CD4-positive, alpha-beta T cell treated with Interleukin-6 at 100 ng/mL for 8 hours (primary cell): ENCODE measurements around the gene PIMREG.

ENCODE experiments used
- DNase-seq: peaks from one replicate; pipeline ENCODE4 v3.0.0-alpha.2; 2020; ENCODE audit warnings: mixed read lengths, low spot score

PIMREG gene, protein sequence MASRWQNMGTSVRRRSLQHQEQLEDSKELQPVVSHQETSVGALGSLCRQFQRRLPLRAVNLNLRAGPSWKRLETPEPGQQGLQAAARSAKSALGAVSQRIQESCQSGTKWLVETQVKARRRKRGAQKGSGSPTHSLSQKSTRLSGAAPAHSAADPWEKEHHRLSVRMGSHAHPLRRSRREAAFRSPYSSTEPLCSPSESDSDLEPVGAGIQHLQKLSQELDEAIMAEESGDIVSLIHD

DNA sequence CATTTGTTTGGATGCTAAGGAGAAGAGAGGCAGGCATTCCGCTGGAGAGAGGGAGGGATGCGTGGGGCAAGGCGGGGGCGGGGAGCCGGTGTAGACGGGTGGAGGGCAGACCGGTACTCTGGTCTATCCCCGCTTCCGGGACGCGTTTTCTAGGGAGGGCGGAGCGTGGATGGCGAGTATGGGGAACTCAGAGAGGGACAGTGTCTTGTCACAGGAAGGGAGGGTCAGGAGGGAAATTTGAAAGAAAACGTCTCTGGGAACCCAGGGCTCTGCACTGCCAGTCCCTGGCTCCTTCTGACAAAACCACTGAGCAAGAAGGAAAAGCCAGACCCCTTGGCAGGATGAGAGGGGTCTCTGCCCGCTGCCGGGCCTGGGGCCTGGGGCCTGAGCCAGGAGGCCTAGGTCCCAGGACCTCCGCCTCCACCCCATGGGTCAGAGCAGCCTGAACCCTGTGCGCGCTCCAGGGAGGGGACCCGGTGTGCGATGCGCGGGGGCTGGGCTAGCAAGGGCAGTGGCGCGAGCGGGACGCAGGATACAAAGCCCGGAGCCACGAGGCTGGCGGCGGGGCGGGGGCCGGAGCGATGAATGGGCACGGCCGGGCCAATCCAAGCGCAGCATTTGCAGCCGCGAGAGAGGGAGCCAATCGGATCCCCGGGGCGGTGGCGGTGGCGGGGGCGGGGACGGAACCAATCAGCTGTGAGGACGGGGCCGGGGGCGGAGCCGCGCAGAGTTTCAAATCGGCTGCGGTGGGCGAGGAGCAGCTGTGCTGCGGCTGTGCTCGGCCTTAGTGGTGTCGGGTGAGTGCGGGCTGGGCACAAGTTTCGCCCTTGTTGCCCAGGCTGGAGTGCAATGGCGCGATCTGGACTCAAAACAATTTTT, at the start of gene PIMREG:
TSS of gene PIMREG (plus strand) at position 764 of the 879 bp plus-strand sequence. CDS start 656 bp downstream, outside the sequence.
- peak; percentile 88 for DNase-seq

DNA sequence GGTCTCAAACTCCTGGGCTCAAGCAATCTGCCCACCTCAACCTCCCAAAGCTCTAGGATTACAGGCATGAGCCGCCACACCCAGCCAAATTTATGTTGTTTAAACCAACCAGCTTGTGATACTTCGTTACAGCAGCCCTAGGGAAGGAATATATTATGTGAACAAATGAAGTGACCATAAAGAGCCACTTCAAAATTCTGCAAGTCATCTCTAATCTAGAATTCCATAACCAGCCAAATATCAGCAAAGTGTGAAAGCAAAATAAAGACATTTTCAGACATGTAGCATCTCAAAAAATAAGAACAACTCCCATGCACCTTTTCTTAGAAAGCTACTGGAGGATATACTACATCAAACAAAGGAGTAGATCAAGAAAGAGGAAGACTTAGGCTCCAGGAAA, 45.3 kb upstream of the PIMREG start:
- DNase-seq = no peak

DNA sequence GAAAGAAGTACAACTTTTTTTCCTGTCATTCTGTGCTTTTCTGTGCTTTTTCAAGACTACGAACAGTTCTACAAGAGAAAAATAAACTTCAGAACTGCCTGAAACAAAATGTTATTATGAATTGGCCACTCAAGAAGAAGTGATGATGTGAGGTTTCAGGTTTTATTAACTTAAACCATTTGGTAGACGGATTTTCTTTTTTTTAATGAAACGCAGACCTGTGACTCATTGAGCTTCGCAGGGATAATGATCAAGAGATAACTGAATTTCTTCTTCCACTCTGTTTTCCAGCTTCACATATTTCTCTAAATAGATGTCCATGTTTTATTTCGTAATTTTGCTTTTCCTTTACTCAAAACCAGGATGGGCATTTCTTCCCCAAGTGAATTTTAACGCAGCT, 42.0 kb upstream of the PIMREG start:
- no peak for DNase-seq

DNA sequence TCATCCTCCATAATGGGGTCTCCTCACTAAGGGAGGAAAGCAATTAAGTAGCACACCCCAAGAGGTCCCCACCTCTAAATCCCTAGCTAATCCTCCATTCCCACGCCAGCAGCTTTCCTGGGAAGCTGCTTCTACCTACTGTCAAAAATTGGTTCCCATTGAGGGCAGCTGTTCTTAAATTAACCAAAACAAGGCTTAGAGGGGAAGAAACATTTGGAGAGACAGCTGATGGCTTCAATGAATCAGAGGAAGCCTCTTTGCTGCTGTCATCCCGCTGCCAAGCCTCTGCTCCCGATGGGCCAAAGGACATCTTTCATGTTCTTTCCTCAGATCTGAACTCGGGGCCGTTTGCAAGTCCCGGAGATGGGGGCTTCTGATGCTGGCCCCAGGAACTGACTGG, 36.0 kb upstream of the PIMREG start:
- no peak for DNase-seq

DNA sequence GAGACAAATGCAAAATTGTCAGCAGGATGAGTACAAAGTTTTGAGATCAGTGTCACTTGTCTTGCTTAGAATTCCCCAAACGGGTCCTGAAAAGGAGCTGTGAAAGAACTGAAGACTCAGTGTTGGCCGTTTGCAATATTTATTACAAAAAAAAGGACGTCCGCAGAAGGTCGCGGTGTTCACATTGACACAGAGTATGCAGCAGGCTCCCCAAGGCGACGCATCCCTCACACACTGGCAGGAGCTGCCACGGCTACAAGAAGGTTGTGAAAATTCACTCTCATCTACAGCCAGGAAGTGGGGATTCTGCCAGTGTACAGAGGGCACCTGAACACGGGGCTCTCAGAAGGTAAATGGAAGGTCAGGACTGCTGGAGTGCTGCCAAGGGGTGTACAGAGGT, 35.5 kb upstream of the PIMREG start:
- DNase-seq = no peak

DNA sequence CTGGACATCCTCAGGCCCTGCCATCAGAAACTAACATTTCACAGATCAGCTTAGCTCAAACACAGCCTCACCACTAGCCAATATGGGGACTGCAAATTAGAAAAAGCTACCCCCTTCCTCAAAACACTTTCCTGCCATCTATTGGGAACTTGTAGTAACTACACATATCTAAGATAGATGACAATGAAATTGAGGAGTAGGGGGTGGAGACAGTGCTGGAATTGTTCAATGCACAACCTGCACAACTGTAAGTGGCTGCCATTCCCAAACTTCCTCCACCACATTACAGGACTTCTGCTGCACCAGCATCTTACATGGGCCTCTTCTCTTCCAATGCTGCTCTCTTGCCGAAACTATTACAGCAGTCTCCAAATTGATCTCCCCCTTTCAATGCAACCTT, 31.2 kb upstream of the PIMREG start:
- DNase-seq = no peak

DNA sequence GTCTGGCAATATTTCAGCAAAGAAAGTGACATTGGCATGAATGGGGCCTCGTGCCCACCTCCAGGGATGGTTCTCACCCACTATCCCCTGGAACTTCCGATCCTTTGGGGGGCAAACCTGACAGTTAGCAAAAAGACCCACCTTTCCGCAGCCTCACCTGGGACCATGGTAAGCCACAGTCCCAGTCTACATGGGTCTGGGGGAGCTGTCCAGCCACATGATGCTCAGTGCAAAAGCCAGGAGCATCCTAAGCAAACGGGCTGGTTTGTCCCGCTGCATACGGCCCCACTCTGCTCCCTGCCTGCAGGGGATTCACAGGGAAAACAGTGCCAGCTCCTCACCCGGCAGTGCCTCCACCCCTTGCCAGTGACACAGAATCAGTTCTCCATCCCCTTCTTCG, 28.6 kb upstream of the PIMREG start:
- DNase-seq = no peak

DNA sequence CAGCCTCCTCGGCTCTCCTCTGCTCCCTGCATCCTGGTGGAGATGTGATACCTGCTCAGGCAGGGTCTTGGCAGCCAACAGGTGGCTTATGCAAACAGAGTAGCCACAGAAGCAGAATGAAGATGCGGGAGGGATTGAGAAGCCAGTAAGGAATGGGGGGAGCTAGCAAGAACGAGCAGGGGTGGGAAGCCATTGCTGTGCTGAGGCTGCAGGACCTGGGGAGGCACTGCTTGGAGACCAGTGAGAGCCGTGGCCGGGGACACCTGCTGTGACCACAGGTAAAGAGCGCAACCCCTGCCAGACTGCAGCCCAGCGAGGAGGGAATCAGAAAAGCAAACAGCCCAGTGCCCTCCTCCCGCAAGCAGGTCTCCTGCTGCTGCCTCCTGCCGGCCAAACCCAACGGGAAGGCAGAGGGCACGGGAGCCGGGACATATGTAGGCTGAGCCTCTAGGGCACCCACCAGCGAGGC, 24.0 kb upstream of the PIMREG start:
- DNase-seq = no peak

DNA sequence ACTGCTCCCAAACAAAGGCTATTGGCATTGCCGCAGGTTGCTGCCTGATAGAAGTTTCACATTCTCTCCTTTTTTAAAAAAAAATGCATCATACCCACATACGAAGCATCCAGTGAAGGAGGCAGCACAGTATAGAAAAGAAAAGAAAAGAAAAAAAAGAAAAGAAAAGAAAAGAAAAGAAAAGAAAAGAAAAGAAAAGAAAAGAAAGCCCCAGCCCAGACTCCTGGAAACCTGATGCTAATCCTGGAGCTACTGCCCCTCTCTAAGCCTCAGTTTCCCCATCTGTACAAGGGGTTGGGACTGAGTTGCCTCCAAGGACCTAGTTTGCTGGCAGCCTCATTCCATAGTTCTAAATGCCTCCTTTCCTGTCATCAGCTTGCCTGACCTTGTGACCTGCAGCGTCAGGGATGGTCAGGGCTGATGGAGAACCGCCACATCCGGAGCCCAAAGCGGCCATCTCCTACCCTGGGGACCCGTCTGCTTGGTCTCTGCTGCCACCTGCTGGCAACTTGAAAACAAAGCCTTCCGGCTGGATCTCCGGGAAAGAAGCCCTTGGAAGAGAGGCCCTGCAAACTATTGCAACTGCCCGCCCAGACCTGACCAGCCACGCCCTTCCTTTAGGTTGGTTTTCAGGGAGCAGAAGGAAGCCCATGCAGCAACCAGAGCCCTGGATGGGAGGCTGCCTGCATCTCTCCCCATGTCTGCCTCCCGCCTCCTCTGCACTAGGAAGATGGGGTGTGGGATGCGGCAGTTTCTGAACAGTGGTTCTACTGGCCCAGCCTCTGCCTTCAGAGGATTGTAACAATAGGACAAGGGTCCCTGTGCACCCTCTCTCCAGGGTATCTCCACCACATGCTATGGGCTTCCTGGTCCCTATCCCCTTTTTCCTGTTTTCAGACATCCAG, 22.3 kb upstream of the PIMREG start:
- peak; percentile 64 for DNase-seq

DNA sequence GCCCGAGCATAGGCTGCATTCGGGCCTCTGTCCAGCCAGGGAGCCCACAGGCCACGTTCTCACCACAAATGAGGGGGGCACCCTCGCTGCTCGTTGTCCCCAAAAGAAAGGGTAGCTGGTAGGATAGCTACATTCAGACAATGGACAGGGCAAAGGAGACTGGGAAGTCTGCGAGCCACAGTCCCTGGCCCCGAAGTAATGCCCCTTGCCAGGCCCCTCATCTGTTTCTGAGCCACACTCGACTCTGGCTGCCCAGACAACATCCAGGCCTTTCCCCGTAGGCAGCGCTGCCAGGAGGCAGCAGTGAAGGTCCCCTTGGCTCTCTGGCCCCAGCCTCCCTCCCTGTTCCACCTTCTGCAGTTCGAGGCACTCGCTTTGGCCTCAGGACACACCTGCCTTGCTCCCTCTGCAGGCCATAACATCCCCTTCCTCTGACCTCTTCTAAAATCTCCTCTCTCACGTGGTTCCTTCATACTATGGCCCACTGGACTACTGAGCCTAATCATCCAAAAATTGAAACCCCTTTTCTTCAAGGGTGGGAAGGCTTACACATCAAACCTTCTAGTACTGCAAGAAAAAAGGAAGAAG, 21.5 kb upstream of the PIMREG start:
- DNase-seq = no peak

DNA sequence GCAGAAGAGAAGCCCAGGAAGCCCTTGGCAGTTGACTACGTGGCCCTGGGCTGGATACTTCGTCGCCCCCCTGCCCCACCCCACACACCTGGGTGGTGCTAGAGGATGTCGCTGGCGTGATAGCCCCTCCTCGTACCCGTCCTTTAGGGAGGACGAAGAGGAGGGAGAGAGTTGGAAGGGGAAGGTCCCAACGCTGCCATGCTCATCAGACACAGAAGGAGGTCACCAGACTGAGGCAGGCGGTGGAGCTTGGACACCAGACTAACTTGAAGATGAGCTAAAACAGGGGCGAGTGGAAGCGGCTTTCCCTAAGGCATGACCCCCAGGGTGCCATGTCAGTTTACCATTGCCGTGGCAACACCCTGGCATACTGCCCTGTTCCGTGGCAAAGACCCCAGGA, 20.3 kb upstream of the PIMREG start:
- DNase-seq = no peak

DNA sequence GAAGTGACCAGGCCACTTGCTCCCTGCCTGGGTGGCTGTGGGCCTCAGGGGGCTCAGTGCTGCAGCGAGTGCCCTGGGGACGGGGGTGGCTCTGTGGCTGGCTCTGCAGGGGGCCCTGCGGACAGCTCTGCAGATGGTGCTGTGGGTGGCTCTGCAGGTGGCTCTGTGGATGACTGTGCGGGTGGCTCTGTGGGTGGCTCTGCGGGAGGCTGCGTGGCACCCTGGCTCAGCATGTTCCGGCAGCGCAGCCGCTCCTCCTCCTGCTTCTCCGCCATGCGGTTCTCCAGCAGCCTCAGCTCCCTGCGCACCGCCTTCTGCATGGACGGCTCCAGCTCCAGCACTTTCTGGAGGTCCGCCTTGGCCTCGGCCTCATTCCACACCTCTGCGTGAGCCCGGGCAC, 18.8 kb upstream of the PIMREG start:
- DNase-seq = no peak

DNA sequence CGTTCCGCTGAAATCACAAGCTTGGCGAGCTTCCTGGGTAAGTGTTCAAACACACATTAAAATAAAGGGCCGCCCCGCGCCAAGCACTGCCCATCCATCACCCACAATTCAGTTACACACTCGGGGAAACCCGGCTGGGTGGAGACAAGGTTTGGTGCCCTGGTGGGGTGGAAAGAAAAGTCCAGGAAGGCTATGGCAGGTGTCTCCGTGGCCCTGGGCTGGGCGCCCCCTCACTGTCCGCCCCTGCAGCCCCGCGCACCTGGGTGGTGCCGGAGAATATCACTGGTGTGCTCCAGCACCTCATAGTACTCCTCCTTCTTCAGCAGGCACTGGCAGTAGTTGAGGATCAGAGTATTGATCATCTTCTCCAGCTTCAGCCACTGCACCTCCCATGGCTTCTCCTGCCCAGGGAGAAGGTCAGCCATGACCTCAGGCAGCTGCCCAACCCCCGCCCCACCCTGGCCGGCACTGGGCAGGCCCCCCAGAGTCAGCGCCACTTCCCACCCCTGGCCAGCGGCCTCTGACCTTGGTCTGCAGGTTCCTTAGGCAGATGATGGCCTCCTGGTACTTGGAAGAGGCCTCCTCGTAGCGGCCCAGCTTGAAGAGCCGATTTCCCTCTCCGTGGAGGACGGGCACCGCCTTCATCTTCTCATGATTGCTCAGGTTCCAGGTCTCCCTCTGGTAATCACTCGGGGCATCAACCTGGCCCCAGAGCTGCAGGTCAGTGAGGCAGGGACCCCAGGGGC, 17.7 kb upstream of the PIMREG start:
- no peak for DNase-seq

DNA sequence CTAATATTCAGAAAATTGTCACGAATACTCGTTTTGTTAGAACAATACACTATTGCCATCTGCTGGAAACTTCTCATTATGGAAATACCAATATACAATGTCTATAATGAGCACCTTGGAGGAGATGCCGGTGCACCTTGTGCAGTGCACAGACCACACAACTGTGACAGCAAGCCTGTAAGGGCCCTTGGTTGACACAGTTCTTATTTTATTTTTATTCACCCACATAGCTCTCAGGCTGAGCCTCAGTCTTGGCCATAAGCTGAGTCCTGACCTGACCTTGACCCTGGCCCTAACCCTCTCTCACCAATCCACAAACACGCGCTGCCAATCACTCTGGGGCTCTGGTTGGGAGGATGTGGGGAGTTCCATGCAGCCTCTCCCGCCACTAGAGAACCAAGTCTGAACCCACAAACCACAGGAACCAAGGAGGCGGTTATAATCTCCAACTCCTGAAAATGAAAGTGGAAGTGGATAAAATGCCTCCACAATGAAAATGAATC, 16.9 kb upstream of the PIMREG start:
- DNase-seq = peak; percentile 47

DNA sequence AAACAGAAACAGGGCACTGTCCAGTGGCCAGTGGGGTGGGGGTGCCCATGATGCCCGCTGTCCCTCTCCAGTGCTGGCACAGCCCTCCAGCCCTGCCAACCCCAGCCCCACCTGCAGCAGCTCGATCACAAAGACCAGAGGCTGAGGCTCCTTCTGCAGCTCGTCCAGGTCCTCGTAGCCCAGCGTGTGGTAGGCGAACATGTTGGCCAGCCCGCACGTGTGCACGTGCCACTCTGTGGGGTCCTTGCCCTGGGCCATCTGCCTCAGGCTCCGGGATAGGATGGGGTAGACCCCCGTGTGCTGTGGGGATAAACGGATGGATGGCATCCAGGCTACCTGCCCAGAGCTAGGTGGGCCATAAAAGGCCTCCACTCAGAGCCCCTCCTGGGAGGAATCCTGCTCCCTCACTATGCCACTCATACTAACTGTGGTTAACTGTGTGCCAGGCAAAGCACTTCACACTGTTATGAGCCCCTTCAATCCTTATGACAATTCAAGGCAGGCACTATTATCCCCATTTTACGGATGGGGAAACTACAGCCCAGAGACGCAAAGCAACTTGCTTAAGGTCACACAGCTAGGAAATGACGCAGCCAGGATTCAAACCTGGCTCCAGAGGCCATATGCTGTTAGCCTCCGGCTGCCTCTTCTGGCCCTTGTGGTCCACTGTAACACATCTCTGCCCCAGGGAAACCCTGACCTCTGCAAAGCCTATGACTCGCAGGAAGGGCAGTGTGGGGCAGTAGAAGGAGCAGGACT, 15.9 kb upstream of the PIMREG start:
- DNase-seq = no peak

DNA sequence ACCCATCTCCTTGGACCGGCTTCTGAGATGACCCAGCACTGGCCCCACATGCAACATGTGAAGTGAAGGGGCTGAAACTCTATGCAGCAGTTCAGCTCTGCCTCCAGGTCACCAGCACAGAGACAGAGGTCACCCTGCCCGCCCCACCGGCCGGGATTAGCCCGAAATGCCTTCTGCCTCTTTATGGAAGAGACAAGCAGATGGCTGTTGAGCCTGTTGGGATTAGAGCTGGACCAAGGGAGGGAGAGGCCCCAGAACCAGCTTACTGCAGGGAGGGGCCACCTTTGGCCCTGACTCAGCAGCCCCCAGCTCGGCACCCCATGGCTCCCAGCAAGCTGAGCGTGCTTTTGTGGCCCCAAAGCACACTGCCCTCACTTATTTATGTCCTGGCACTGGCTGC, 15.0 kb upstream of the PIMREG start:
- DNase-seq = no peak

DNA sequence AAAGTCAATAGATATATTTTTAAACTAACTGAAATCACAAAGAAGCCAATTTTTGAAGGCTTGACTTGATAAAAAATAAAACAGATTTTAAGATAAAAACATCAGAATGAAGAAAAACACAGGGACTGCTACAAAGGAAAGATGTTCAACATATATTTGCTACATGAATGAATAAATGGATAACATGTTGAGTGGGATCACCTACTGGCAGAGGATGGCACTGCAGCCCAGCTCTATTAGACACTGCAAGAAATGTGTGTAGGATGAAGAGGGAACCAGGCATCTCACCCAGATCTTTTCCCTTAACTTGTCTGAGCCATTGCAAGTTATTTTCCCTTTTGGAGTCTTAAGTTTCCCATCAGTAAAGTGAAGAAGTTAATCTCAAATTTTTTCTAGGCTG, 13.5 kb upstream of the PIMREG start:
- no peak for DNase-seq

DNA sequence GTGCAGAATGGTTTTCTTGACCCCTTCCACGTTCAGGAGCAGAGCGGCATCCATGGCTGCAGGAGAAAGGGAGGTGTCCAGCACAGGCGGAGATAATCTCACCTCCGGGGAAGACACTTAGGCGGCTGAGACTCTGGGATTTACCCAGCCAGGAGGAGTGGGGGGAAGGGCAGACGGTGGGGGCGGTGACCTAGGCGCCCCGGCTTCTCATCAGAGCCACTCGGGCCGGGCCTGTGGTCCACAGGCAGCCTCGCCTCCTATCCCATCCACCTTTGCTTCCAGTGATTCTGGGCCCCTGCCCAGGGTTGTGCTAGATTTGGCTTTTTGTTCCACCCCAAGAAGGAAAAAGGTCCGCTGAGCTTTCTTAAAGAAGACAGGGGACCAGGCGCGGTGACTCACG, 9.2 kb upstream of the PIMREG start, which contains the start of gene AIPL1:
TSS of gene AIPL1 (minus strand) at position 71 of the 400 bp plus-strand sequence. CDS start at position 54, 17 bp downstream.
- no peak for DNase-seq

DNA sequence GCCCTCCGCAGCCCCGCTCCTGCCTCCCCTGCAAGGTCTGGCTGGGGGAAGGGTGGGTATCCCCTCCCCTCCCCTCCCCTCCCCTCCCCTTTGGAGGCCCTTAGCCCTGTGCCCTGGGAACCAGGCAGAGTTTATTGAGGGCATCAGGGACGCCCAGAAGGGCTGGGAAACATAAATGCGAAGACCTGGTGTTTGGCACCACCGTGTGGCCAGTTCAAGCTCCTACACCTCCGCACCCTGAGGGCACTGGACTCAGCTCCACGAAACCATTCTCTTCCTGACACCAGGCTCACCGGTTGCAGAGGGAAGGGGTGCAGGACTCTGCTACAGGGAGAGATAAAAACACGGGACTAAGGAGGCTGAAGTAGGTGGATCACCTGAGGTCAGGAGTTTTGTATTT, 8.3 kb upstream of the PIMREG start:
- DNase-seq = peak; percentile 62

DNA sequence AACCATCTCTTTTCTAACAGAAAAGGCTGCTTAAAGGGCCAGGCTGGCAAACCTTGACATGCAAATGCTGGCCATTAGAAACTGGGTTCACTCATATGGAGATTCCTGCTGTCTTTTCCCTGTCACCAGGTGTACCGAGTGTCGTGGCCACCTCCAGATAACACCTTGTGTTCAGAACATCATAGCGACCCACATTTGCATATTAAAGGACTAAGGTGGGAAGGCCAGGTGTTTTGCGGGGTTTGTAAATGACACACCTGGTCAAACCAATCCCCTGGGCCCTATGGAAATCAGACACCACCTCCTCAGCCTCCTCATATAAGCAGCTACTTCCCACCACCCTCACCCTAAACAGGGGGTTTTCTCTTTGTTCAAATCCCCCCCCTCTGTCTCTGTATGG, 6.8 kb upstream of the PIMREG start:
- no peak for DNase-seq
